Mesenchymal stem cell (in vitro differentiated cells and primary cell): Measurements from ENCODE around the gene CYP27A1.

Experiments used
- DNase-seq: peaks from one replicate; pipeline ENCODE4 v3.0.0-alpha.2; 2013
- H2AFZ ChIP-seq: one replicate; pipeline ENCODE4 v1.6.1; 2013; ENCODE audit warnings: low read depth, mild to moderate bottlenecking, control low read depth, inconsistent platforms, low read length, moderate library complexity
- H2AK5ac ChIP-seq: 2 replicates; pipeline ENCODE4 v1.6.1; 2013; ENCODE audit warnings: low read length, moderate library complexity, mild to moderate bottlenecking, inconsistent platforms; ENCODE audit not compliant: severe bottlenecking
- H2BK120ac ChIP-seq: one replicate; pipeline ENCODE4 v1.6.1; 2013; ENCODE audit warnings: low read depth, mild to moderate bottlenecking, inconsistent platforms, low read length, moderate library complexity
- H2BK12ac ChIP-seq, 2 experiments: one replicate each; pipeline ENCODE4 v1.6.1; 2013; ENCODE audit warnings: inconsistent platforms in 2 of 2, low read length in 2 of 2, mild to moderate bottlenecking in 2 of 2, moderate library complexity in 2 of 2, control low read depth in 1 of 2
- H2BK15ac ChIP-seq: one replicate; pipeline ENCODE4 v1.6.1; 2013; ENCODE audit warnings: mild to moderate bottlenecking, low read depth, inconsistent platforms; ENCODE audit not compliant: poor library complexity, severe bottlenecking
- H2BK5ac ChIP-seq: 2 replicates; pipeline ENCODE4 v1.6.1; 2013; ENCODE audit warnings: low read depth, mild to moderate bottlenecking, low read length, control low read depth, inconsistent platforms; ENCODE audit not compliant: poor library complexity, severe bottlenecking
- H3K14ac ChIP-seq, 2 experiments: one replicate each; pipeline ENCODE4 v1.6.1; 2013; ENCODE audit warnings: inconsistent platforms in 2 of 2, low read length in 2 of 2, control low read depth in 1 of 2, mild to moderate bottlenecking in 1 of 2, moderate library complexity in 1 of 2
- H3K18ac ChIP-seq, 2 experiments: one replicate each; pipeline ENCODE4 v1.6.1; 2013; ENCODE audit warnings: inconsistent platforms in 2 of 2, low read length in 2 of 2, control low read depth in 1 of 2, low read depth in 1 of 2, mild to moderate bottlenecking in 1 of 2
- H3K23ac ChIP-seq, 2 experiments: one replicate each; pipeline ENCODE4 v1.6.1; 2013; ENCODE audit warnings: inconsistent platforms in 2 of 2, low read length in 2 of 2, mild to moderate bottlenecking in 2 of 2, moderate library complexity in 2 of 2, control low read depth in 1 of 2
- H3K27ac ChIP-seq: 2 replicates; pipeline ENCODE4 v1.5.1; 2013; ENCODE audit warnings: mild to moderate bottlenecking, moderate library complexity, low read length, control low read depth, inconsistent platforms; ENCODE audit not compliant: poor library complexity, severe bottlenecking
- H3K27me3 ChIP-seq, 2 experiments: 2 replicates each; pipeline versions ENCODE4 v1.6.1 to v1.7.0; 2013; ENCODE audit warnings: low read length in 2 of 2, mild to moderate bottlenecking in 2 of 2, moderate library complexity in 2 of 2, control low read depth in 1 of 2, inconsistent platforms in 1 of 2; ENCODE audit not compliant: control insufficient read depth in 1 of 2, insufficient read depth in 1 of 2
- H3K36me3 ChIP-seq, 2 experiments: 2 replicates each; pipeline versions ENCODE4 v1.6.1 to v1.7.0; 2013; ENCODE audit warnings: low read length in 2 of 2, control low read depth in 1 of 2, inconsistent platforms in 1 of 2, low read depth in 1 of 2, mild to moderate bottlenecking in 1 of 2; ENCODE audit not compliant: insufficient read depth in 2 of 2, control insufficient read depth in 1 of 2
- H3K4ac ChIP-seq, 2 experiments: one replicate each; pipeline ENCODE4 v1.6.1; 2013; ENCODE audit warnings: inconsistent platforms in 2 of 2, low read length in 2 of 2, mild to moderate bottlenecking in 2 of 2, moderate library complexity in 2 of 2, control low read depth in 1 of 2, low read depth in 1 of 2
- H3K4me1 ChIP-seq: 2 replicates; pipeline ENCODE4 v1.6.1; 2013; ENCODE audit warnings: low read depth, low read length, control low read depth; ENCODE audit not compliant: control insufficient read depth, insufficient read depth
- H3K4me2 ChIP-seq: 2 replicates; pipeline ENCODE4 v1.6.1; 2013; ENCODE audit warnings: low read length, mild to moderate bottlenecking, inconsistent platforms; ENCODE audit not compliant: poor library complexity, severe bottlenecking
- H3K4me3 ChIP-seq, 2 experiments: 2 replicates each; pipeline versions ENCODE4 v1.5.1 to v1.7.0; 2013; ENCODE audit warnings: low read length in 2 of 2, mild to moderate bottlenecking in 2 of 2, control low read depth in 1 of 2, low read depth in 1 of 2; ENCODE audit not compliant: insufficient read depth in 1 of 2
- H3K79me1 ChIP-seq: replicated peaks from 2 replicates; pipeline ENCODE4 v1.6.1; 2013; ENCODE audit warnings: mild to moderate bottlenecking, control low read depth, low read length, inconsistent platforms; ENCODE audit not compliant: poor library complexity, severe bottlenecking
- H3K9ac ChIP-seq: 2 replicates; pipeline ENCODE4 v1.7.0; 2013; ENCODE audit warnings: mild to moderate bottlenecking, low read length, moderate library complexity
- H3K9me3 ChIP-seq: 2 replicates; pipeline ENCODE4 v1.7.0; 2013; ENCODE audit warnings: mild to moderate bottlenecking, low read length; ENCODE audit not compliant: control insufficient read depth
- H4K8ac ChIP-seq: one replicate; pipeline ENCODE4 v1.6.1; 2013; ENCODE audit warnings: inconsistent platforms, mild to moderate bottlenecking, low read length, moderate library complexity
- H4K91ac ChIP-seq: one replicate; pipeline ENCODE4 v1.6.1; 2013; ENCODE audit warnings: mild to moderate bottlenecking, low read length, inconsistent platforms
- WGBS: methylation state at CpG from one replicate; pipeline ENCODE4 v1.1.7; 2013; ENCODE audit warnings: mixed read lengths; 5-methylcytosine and 5-hydroxymethylcytosine counted together

The CYP27A1 gene

GRCh38 chr2:218855305-218856166 lies 73.6 kb downstream of the CYP27A1 start:
- Histone ChIP-seq H2BK12ac (no peak overlapping the region), H3K9ac (no peak overlapping the region), H4K91ac (no peak overlapping the region), H3K4me1 (peaks cover 20% of the 10 kb centered on the region), H3K27me3 (peaks cover 81 to 84% of the 10 kb centered on the region in 2 experiments), H3K9me3 (no peaks in the 10 kb centered on the region), H3K18ac (no peak overlapping the region), H3K36me3 (no peaks in the 10 kb centered on the region), H3K27ac (no peak overlapping the region), H2BK5ac (no peak overlapping the region), H3K79me1 (no peaks in the 10 kb centered on the region), H3K23ac (no peak overlapping the region), H2BK15ac (no peak overlapping the region), H2BK120ac (no peak overlapping the region), H4K8ac (no peak overlapping the region), H3K4me3 (no peak overlapping the region), H3K4ac (no peak overlapping the region), H3K4me2 (no peak overlapping the region), H2AFZ (no peak overlapping the region), H2AK5ac (no peak overlapping the region), H3K14ac (no peak overlapping the region)
- WGBS: 40% methylated on average over 12 of the region's 14 CpGs
- no peak for DNase-seq

- H2BK12ac ChIP-seq: no peak overlapping the region
- H3K23ac ChIP-seq: no peak overlapping the region
- H3K79me1 ChIP-seq: no peaks in the 10 kb centered on the region
- H3K27me3 ChIP-seq: peaks cover 82 to 84% of the 10 kb centered on the region in 2 experiments
- no peak overlapping the region for H3K18ac ChIP-seq
- H4K91ac ChIP-seq: no peak overlapping the region
- no peak overlapping the region for H3K27ac ChIP-seq
- no peaks in the 10 kb centered on the region for H3K36me3 ChIP-seq
- H3K9ac ChIP-seq: no peak overlapping the region
- H3K4ac ChIP-seq: no peak overlapping the region
- DNase-seq: no peak
- H3K9me3 ChIP-seq: no peaks in the 10 kb centered on the region
- no peak overlapping the region for H2BK5ac ChIP-seq
- no peak overlapping the region for H4K8ac ChIP-seq
- no peak overlapping the region for H2AFZ ChIP-seq
- H3K4me3 ChIP-seq: no peak overlapping the region
- no peak overlapping the region for H2BK15ac ChIP-seq
- H3K4me2 ChIP-seq: no peak overlapping the region
- no peak overlapping the region for H3K14ac ChIP-seq
- H2BK120ac ChIP-seq: no peak overlapping the region
- 17% methylated on average over 9 of the region's 12 CpGs for WGBS
- peaks cover 25% of the 10 kb centered on the region for H3K4me1 ChIP-seq
- no peak overlapping the region for H2AK5ac ChIP-seq
Observed at GRCh38 chr2:218856167-218856895, 74.4 kb downstream of the CYP27A1 start.

GRCh38 chr2:218856896-218857243 lies 74.9 kb downstream of the CYP27A1 start:
- H4K8ac ChIP-seq: no peak overlapping the region
- no peak overlapping the region for H4K91ac ChIP-seq
- H2BK5ac ChIP-seq: no peak overlapping the region
- no peak overlapping the region for H3K4ac ChIP-seq
- H3K4me1 ChIP-seq: peaks cover 25% of the 10 kb centered on the region
- H3K36me3 ChIP-seq: no peaks in the 10 kb centered on the region
- H3K9ac ChIP-seq: no peak overlapping the region
- no peak overlapping the region for H2AK5ac ChIP-seq
- no peak overlapping the region for H3K4me3 ChIP-seq
- no peak overlapping the region for H3K14ac ChIP-seq
- no peak overlapping the region for H3K4me2 ChIP-seq
- no peaks in the 10 kb centered on the region for H3K9me3 ChIP-seq
- no peak for DNase-seq
- peaks cover 84 to 88% of the 10 kb centered on the region in 2 experiments for H3K27me3 ChIP-seq
- no peak overlapping the region for H2BK120ac ChIP-seq
- H2BK15ac ChIP-seq: no peak overlapping the region
- H2AFZ ChIP-seq: no peak overlapping the region
- no peaks in the 10 kb centered on the region for H3K79me1 ChIP-seq
- no peak overlapping the region for H2BK12ac ChIP-seq
- H3K18ac ChIP-seq: no peak overlapping the region
- no CpG with 5 or more reads among the region's 1 CpG for WGBS
- H3K27ac ChIP-seq: no peak overlapping the region
- H3K23ac ChIP-seq: no peak overlapping the region

GRCh38 chr2:218857371-218858137 lies 75.6 kb downstream of the CYP27A1 start:
- Histone ChIP-seq H4K91ac (no peak overlapping the region), H3K36me3 (no peaks in the 10 kb centered on the region), H3K4me2 (no peak overlapping the region), H2BK12ac (no peak overlapping the region), H3K27me3 (peaks cover 85 to 93% of the 10 kb centered on the region in 2 experiments), H3K4me3 (no peak overlapping the region), H3K18ac (no peak overlapping the region), H2AK5ac (no peak overlapping the region), H3K4ac (no peak overlapping the region), H2BK5ac (no peak overlapping the region), H3K9me3 (no peaks in the 10 kb centered on the region), H2AFZ (no peak overlapping the region), H2BK120ac (no peak overlapping the region), H3K23ac (no peak overlapping the region), H3K27ac (no peak overlapping the region), H3K79me1 (no peaks in the 10 kb centered on the region), H3K14ac (no peak overlapping the region), H2BK15ac (no peak overlapping the region), H3K9ac (no peak overlapping the region), H3K4me1 (peaks cover 25% of the 10 kb centered on the region), H4K8ac (no peak overlapping the region)
- WGBS: 28% methylated on average over 7 of the region's 10 CpGs
- DNase-seq: no peak
